Right atrium auricular region (tissue), 2 donors: ENCODE results near the gene HTRA2. TPM values are rescaled to one million over a fixed set of nuclear protein-coding genes. Genes with fewer than 3 reads are reported as not detected.

ENCODE experiments used
- DNase-seq: peaks from one replicate; pipeline ENCODE4 v3.0.0-alpha.2; 2019; ENCODE audit warnings: low spot score
- H3K27ac ChIP-seq, 2 donors: fragments of 200-600 bp; sonication (generic); 1 replicate in 1 of 2; 2 replicates in 1 of 2; pipeline ENCODE4 v1.5.1; 2016 to 2019
- H3K27me3 ChIP-seq, 2 donors: fragments of 200-600 bp; sonication (generic); one replicate each; pipeline versions ENCODE4 v1.5.1 to v1.6.0; 2017 to 2019
- H3K36me3 ChIP-seq: fragments of 200-600 bp; sonication (generic); one replicate; pipeline ENCODE4 v1.5.1; 2016
- H3K4me1 ChIP-seq, 2 donors: fragments of 200-600 bp; sonication (generic); one replicate each; pipeline versions ENCODE4 v1.5.1 to v1.6.0; 2017 to 2019
- H3K4me3 ChIP-seq, 2 donors: fragments of 200-600 bp; sonication (generic); 1 replicate in 1 of 2; 2 replicates in 1 of 2; pipeline ENCODE4 v1.5.1; 2017 to 2019; ENCODE audit warnings: mild to moderate bottlenecking in 1 of 2, moderate library complexity in 1 of 2
- H3K9me3 ChIP-seq, 2 donors: fragments of 200-600 bp; sonication (generic); one replicate each; pipeline ENCODE4 v1.5.1; 2019
- total RNA-seq, 2 donors: library from RNA; depleted of rRNA; stranded (reverse); fragments of >200 nt; gene quantifications; one replicate each; pipeline ENCODE4 v1.1.0, GENCODE V29; 2016
- TF ChIP-seq, protein P1 (sequence below), 2 donors: fragments of 200-600 bp; sonication (generic); IDR thresholded peaks; one replicate each; pipeline ENCODE4 v1.5.1; 2019; ENCODE audit warnings: antibody characterized with exemption in 2 of 2

Gene HTRA2
- total RNA-seq, 2 donors from 2014 or later, result 16.0 to 27.3 TPM

DNA sequence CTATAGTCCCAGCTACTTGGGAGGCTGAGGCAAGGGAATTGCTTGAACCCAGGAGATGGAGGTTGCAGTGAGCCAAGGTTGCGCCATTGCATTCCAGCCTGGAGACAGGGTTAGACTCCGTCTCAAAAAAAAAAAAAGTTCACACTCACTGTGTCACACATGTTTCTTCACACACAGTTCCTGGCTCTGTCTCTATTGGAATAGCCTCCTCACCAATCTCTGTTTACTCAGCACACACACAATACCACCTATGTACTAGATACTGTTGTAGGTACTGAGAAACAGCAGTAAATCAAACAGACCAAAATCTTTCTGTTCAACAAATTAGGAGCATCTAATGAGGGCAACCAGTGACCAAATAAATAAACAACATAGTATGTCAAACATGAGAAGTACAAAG lies 43.6 kb upstream of the HTRA2 start:
- Histone ChIP-seq H3K27ac (no peak overlapping the region), H3K27me3 (no peaks in the 10 kb centered on the region), H3K9me3 (no peaks in the 10 kb centered on the region), H3K36me3 (peaks cover 17% of the 10 kb centered on the region), H3K4me1 (peaks cover 0 to 24% of the 10 kb centered on the region in 2 donors), H3K4me3 (no peak overlapping the region)
- TF ChIP-seq, protein P1, sequence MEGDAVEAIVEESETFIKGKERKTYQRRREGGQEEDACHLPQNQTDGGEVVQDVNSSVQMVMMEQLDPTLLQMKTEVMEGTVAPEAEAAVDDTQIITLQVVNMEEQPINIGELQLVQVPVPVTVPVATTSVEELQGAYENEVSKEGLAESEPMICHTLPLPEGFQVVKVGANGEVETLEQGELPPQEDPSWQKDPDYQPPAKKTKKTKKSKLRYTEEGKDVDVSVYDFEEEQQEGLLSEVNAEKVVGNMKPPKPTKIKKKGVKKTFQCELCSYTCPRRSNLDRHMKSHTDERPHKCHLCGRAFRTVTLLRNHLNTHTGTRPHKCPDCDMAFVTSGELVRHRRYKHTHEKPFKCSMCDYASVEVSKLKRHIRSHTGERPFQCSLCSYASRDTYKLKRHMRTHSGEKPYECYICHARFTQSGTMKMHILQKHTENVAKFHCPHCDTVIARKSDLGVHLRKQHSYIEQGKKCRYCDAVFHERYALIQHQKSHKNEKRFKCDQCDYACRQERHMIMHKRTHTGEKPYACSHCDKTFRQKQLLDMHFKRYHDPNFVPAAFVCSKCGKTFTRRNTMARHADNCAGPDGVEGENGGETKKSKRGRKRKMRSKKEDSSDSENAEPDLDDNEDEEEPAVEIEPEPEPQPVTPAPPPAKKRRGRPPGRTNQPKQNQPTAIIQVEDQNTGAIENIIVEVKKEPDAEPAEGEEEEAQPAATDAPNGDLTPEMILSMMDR (IDR thresholded peaks at IDR 0.05), result no peak
- no peak for DNase-seq

DNA sequence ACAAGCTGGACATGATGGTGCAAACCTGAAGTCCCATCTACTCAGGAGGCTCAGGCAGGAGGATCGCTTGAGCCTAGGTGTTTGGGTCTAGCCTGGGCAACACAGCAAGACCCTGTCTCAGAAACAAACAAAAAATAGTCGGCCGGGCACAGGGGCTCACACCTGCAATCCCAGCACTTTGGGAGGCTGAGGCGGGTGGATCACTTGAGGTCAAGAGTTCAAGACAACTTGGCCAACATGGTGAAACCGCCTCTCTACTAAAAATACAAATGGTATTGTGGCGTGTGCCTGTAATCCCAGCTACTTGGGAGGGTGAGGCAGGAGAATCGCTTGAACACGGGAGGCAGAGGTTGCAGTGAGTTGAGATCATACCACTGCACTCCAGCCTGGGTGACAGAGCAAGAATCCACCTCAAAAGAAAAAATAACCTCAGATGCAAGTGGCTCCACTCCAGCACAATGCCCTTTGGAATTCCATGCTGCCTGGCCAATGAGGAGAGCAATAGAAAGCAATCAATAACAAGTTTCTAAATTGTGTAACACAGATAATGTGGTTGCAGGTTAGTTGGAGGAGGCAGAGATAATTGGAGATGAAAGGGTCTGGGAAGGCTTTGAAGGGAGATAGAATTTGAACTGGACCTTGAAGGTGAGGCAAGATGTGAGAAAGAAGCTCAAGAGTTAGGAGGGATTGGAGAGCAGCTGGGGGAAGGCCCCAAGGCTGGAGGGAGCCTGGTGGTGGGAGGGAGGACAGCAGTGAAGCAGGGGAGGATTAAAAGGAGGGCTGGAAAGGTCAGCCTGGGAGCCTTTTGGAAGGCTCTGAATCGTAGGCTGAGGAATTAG lies 40.9 kb upstream of the HTRA2 start:
- H3K27ac ChIP-seq, result no peak overlapping the region
- H3K9me3 ChIP-seq, result no peaks in the 10 kb centered on the region
- H3K4me3 ChIP-seq, result no peak overlapping the region
- H3K4me1 ChIP-seq, result peaks cover 0 to 6% of the 10 kb centered on the region in 2 donors
- H3K36me3 ChIP-seq, result peaks cover 43% of the 10 kb centered on the region
- no peaks in the 10 kb centered on the region for H3K27me3 ChIP-seq
- no peak for DNase-seq
- TF ChIP-seq, protein P1 (IDR thresholded peaks at IDR 0.05), result no peak

DNA sequence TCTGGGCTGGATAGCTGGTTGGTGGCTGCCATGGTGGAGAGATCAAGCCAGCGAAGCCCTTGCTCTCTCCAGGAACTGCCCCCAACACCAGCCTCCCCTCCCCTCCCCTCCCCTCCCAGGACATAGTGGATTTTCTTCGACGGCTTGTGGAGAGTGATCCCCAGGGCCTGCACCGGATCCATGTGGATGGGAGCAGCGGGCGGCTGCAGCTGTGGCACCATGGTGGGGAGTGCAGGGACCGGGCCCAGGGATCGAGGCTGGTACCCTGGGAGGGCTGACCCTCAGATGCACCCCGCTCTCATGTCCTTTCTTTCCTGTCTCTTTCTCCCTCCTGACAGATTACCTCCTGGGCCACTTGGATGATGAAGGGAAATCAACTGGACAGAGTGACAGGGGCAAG lies 39.8 kb upstream of the HTRA2 start:
- TF ChIP-seq, protein P1 (IDR thresholded peaks at IDR 0.05), result no peak

DNA sequence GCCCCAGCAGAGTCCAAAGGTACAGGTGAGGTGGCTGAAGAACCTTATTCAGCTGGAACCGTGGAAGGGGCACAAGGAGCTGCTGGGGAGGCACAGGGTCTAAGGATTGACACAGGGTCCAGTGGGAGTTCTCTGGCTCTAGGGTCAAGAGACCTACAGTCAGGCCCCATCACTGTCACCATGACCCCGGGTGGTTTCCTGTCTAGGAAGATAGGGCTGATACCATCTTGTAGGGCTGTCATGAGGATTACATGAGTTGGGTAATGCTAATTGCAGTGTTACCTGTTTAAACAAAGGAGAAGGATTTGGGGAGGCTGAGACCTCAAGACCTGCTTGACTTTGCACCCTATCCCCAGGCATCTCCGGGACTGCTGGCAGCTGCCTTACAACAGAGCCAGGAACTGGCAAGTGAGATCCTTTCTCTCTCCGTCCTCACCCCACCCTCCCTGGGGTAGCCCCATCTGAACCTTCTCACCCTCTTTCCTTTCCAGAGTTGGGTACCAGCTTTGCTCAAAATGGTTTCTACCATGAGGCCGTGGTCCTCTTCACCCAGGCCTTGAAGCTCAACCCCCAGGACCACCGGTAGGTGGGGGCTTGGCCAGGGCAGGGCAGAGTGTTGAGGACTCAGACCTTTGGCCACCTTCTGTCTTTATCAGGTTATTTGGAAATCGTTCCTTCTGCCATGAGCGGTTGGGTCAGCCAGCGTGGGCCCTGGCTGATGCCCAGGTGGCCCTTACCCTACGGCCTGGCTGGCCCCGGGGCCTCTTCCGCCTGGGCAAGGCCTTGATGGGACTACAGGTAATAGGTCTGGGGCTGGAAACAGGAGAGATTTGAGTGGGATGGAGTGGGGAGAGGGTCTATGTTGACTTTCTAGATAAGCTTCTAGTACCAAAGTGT lies 37.8 kb upstream of the HTRA2 start:
- Histone ChIP-seq H3K27me3 (no peaks in the 10 kb centered on the region), H3K9me3 (no peaks in the 10 kb centered on the region), H3K4me1 (no peaks in the 10 kb centered on the region), H3K36me3 (peaks cover 40% of the 10 kb centered on the region), H3K4me3 (no peak overlapping the region), H3K27ac (no peak overlapping the region)
- DNase-seq, result no peak
- TF ChIP-seq, protein P1 (IDR thresholded peaks at IDR 0.05), result no peak

More for the DNA sequence above, 39.8 kb upstream of the HTRA2 start:
- no peaks in the 10 kb centered on the region for H3K4me1 ChIP-seq
- H3K4me3 ChIP-seq, result no peak overlapping the region
- H3K27ac ChIP-seq, result no peak overlapping the region
- H3K9me3 ChIP-seq, result no peaks in the 10 kb centered on the region
- no peaks in the 10 kb centered on the region for H3K27me3 ChIP-seq
- H3K36me3 ChIP-seq, result peaks cover 43% of the 10 kb centered on the region
- no peak for DNase-seq

DNA sequence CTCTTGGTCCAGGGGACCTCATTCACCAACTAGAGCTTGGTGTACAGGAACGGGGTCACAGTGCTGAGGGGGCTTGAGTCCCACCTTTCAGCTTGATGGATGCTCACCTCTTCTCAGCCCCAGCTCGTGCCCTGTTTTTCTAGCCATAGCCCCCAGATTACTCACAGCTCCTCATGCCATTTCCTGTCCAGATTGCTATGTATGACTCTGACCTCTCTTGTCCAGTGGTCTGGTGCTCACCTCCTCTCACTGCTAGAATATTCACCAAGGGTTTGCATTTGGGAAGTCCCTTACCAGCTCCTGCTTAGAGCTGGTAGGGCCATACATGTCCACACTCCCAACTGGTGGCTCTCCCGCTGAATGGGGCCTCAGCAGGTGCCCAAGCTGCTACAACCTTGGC lies 36.2 kb upstream of the HTRA2 start:
- Histone ChIP-seq H3K9me3 (no peaks in the 10 kb centered on the region), H3K27me3 (peaks cover 8 to 12% of the 10 kb centered on the region in 2 donors), H3K27ac (no peak overlapping the region), H3K4me3 (no peak overlapping the region), H3K4me1 (peaks cover 0 to 14% of the 10 kb centered on the region in 2 donors), H3K36me3 (peaks cover 36% of the 10 kb centered on the region)
- no peak for DNase-seq
- TF ChIP-seq, protein P1 (IDR thresholded peaks at IDR 0.05), result no peak
